HG03280 (cell line): ENCODE data around the gene RNF212.
"Not testable (repeated sequence)": the region's sequence is repeated elsewhere in the genome, so short reads cannot be mapped to it uniquely, and the experiment has no call there.

Source experiments
- ATAC-seq: cut with Tn5 transposase; IDR thresholded peaks from one replicate; pipeline ENCODE4 v1.9.1; 2021; ENCODE audit warnings: mild to moderate bottlenecking, moderate library complexity; ENCODE audit not compliant: unreplicated experiment

RNF212 gene

DNA sequence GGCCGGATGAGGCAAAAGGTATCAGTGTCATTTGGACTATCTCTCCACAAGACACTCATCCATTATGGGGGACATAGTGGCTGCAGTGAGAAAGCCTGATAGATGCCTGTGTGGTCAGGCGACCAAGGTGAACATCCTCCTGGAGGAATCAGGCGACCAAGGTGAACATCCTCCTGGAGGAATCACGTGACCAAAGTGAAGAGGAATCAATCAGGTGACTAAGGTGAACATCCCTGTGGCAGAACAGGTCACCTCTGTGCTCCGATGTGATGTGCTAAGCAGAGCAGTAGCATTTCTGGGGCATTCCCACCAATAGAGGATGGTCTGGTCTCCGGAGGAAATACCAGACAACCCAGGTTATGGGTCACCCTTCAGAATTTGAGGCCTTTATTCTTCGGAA lies 44.0 kb downstream of the RNF212 start:
- no peak for ATAC-seq

DNA sequence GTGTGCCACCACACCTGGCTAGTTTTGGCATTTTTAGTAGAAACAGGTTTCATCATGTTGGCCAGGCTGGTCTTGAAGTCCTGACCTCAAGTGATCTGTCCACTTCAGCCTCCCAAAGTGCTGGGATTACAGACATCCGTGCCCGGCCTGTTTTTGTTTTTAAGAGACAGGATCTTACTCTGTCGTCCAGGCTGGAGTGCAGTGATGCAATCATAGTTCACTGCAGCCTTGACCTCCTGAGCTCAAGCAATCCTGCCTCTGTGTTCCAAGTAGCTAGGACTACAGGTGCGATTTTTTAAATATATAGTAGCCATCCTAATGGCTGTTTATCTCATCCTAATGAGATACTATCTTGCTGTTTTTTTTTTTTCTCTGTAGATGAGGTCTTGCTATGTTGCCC lies 47.6 kb downstream of the RNF212 start:
- ATAC-seq, result no peak

DNA sequence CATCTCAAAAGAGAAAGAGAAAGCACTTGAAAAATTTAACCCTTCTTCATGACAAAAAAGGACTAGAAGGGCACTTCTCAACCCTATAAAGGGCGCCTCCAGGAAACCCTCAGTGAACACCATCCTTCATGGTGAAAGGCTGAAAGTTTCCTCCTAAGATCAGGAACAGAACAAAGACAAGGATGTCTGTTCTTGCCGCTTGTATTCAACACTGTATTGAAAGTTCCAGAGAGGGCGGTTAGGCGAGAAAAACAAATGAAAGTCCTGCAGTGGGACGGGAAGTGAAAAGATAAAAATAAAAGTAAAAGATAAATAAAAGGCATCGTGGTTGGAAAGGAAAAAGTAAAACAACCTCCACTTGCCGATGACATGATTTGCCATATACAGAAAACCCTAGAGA lies 50.9 kb downstream of the RNF212 start:
- no peak for ATAC-seq

DNA sequence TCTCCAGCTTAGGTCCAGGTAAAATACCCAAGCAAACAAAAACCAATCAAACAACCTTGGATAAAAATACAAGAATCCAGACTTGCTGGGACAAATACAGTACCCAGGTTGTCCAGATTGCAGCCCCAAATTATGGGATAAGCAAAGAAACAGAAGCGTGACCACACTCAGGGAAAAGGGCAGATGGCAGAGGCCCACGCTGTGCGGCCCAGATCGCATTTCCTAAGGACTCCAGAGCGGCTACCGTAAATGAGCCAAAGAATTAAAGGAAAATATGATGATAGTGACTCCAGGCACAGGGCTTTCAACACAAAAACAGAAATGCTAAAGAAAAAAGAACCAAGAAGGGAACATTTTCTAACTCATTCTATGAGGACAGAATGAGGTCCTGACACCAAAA lies 51.6 kb downstream of the RNF212 start:
- ATAC-seq, result no peak

DNA sequence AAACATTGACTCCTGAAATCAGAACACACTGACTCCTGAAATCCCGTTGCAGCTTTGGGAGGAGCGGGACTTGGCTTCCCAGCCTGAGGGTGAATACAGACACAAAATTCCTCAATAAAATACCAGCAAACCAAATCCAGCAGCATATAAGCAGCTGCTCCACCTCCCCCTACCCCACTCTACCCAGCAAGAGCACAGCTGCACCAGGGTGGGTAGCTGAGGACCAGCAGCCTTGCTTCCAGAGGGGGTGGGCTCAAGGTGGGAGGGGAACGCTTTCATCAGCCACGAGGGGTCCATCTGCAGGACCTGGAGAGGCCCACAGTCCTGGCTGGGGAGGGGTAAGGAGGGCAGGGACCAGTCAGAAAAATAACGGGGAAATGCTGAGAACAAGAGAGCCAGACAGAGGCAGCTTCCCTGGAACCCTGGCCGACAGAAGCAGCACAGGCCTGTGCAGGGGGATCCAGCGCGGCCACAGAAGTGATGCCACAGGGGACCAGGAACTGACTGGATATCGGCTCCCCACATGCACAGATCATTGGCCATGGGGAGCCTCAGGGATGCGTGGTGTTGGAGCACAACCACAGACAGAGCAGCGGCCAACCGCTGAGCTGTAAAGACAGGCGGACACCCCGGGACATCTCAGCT lies 52.2 kb downstream of the RNF212 start:
- ATAC-seq, result no peak

DNA sequence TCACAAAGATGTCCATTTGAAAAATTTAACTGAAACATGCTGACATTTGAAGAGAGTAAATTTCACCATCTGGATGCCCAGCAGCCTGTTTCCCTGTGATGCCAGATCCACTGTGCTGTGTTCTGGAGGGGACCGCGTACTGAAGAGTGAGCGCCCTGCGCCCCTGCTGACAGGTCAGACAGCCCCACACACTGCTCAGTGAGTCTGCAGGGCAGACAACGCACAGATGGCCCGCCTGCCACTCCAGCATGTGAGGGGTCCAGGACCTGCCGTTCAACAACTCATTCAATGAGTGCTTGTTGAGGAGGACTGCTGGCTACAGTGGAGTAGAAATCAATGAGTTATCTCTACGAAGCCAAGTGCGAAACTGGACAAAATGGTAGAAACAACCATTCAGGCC lies 52.7 kb downstream of the RNF212 start:
- no peak for ATAC-seq

DNA sequence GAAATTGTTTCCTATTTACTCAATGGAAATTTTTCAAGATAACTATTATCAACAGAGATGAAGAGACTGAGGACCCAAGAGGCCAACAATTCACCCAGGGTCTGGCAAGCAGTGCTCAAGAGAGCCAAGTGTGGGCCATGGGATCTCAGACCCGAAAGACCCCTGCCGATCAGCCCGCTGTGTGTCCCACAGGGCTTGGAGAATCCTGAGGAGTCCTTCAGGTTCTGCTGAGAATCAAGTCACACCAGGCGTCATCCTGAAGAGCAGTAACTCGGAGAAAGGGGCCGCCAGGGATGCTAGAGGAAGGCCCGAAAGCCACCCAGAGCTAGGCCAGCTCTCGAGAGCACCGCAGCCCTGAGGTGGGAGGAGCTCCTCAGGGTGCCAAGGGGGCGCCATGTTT lies 53.2 kb downstream of the RNF212 start:
- ATAC-seq, result no peak

DNA sequence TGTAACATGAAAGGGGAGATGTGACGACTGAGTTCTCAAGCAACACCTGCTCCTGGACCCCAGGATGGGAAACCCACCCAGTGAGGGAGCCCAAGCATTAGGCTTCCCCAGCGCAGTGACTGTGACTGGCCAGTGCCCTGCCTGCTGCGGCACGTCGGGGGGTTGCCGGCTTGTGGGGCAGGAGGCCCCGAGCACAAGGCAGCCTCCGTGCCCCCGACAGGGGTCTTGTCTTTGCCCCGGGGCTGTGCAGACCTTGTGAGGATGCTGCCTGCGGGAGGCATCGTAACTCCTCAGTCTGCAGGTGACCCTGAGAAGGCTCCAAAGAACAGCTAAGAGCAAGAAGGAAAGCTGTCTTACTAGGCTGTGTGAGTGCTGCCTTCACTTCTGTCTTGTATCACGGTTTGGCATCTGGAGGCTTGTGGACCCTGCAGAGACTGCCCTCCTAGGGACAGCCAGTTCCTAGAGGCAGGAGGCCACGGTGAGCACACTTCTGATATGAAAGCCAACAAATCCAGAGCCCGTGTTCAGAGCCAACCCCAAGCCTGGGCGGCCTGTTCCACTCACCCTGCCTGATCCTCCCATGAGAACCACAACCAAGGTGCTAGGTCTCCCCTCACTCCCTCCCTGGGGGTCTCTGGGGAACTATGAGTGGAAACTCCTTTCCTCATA lies 54.2 kb downstream of the RNF212 start:
- ATAC-seq, result no peak

DNA sequence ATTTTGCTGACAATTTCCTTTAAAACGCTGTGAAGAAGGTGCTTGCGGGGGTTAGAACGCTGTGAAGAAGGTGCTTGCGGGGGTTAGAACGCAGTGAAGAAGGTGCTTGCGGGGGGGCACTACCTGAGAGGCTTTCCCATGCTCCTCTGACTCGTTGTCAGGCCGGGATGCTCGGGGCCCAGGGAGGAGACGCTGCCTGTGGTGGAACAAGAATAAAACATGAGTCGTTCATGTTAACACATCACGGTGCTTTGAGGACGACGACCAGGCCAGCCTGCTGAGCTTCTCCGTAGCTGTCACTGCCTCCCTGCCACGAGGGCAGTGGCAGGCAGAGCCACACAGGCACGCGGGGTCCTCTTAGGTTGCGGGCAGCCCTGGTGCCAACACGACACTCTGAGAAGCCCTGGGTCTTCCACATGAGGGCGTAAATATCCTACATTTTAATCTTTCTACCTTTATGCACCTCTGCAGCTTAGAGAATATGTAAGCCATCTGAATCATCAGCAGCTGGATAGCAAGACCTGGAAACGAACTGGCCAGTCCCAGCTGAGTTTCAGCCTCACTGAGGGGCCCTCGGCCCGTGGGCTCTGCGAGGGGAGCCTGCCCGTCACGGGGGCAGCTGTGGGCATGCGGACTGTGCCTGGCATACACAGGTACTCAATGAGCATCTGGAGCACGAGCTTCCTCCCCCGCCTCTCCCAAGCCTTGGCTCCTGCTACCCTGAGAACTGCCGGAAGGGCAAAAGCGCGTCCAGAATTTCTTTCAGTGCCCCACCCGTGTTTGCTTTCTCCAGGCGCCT lies 55.0 kb downstream of the RNF212 start:
- ATAC-seq, result no peak

DNA sequence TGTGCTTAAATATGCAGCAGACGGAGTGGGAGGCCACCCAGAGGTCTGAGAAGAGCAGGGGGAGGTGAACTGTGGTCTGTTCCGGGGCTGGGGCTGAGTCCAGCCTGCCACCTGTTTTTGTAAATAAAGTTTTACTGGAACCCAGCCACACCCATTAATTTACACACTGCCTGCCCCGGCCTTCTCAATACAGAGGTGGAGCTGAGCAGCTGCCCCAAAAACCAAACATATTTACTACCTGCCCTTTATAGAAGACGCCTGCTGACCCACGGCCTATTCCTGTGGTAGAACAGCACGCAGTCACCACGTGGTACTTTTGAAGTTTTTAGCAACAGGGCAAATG lies 56.0 kb downstream of the RNF212 start:
- no peak for ATAC-seq

DNA sequence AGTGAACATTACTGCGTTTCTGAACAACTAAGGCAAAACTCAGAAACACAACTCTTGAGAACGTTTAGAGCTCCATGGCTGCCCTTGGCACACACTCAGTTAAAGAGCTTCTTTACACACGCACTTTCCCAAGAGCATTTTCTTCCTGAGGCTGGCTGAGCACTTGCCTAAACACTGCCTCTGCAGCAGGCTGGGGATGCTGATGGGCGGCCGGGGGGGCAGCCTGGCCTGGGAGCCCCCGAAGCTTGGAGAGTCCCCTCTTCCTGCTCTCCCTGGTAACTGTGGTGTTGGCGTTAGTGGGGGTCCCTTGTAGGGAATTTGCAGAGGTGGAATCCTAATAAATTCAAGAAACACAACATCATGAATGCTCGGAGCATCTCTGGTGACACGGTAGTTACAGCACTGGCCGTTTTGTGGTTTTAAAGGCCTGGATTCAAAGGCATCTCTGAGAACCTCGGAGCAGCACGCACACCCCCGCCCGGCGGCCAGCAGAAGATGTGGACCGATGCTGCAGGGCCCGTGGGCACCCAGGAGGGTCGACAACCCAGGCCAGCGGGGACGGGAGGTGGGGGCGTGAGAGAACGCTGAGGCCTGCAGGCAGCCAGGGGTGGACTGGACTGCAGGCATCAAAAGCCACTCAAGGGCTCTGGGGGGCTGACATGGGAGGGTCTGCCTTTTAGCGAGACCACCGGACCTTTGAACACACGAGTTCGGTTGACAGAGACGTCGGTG lies 56.5 kb downstream of the RNF212 start:
- ATAC-seq, result no peak

DNA sequence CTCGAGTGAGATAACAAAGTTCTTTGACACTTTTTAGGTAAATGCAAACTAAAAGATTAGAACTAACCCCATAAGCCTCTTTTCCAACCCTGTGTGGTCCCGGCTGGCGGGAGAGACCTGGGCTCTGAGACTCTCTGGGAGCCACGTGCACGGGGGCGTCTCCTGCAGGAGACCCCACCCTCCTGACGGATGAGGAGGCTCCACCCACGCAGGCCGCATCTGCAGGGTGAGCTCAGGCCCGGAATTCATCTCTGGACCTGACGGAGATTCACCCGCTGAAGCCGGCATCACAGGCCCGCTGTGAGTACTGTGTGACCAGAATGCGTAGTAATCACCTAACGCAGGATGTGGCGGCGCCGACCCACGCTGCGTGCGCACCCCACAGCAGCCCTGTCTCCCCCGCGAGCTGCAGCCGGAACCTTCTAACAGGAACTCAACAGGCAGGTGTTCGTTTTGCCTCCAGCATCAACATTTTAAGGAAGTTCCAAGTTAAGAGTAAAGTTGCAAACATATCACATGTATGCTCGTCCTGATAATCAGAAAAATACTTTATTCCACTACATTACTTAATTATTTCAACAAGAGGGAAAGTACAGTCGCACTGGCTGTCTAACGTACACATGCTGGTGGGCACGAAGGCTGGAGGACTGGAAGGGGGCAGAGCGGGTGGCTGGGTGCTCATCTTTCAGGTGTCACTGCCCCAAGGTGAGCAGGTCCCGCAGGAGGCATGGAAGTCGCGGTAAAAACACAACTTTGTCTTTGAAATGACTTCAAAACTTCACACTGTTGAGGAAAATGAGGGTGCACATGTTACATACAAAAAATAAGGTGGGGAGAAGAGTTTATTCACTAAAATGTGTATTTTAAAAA lies 57.4 kb downstream of the RNF212 start:
- ATAC-seq, result peak; percentile 66

DNA sequence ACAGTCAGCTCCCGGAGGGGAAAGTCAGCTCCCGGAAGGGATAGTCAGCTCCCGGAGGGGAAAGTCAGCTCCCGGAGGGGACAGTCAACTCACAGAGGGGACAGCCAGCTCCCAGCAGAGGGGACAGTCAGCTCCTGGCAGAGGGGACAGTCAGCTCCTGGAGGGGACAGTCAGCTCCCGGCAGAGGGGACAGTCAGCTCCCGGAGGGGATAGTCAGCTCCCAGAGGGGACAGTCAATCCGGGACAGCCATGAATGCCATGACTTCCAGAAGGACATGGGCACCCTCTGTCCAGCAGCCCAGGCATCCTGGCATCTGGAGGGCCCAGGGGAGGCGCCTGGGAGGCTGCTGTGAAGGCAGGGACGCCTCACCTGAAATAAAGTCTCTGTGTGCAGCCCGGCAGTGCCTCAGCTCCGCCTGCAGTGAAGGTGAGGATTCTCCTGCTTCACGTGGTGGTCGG lies 58.1 kb downstream of the RNF212 start:
- not testable (repeated sequence) for ATAC-seq

DNA sequence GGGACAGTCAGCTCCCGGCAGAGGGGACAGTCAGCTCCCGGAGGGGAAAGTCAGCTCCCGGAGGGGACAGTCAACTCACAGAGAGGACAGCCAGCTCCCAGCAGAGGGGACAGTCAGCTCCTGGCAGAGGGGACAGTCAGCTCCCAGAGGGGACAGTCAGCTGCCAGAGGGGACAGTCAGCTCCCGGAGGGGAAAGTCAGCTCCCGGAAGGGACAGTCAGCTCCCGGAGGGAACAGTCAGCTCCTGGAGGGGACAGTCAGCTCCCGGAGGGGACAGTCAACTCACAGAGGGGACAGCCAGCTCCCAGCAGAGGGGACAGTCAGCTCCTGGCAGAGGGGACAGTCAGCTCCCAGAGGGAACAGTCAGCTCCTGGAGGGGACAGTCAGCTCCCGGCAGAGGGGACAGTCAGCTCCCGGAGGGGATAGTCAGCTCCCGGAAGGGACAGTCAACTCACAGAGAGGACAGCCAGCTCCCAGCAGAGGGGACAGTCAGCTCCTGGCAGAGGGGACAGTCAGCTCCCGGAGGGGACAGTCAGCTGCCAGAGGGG lies 58.6 kb downstream of the RNF212 start:
- ATAC-seq, result not testable (repeated sequence)

DNA sequence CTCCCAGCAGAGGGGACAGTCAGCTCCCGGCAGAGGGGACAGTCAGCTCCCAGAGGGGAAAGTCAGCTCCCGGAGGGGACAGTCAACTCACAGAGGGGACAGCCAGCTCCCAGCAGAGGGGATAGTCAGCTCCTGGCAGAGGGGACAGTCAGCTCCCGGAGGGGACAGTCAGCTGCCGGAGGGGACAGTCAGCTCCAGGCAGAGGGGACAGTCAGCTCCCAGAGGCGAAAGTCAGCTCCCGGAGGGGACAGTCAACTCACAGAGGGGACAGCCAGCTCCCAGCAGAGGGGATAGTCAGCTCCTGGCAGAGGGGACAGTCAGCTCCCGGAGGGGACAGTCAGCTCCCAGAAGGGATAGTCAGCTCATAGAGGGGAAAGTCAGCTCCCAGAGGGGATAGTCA lies 59.5 kb downstream of the RNF212 start:
- ATAC-seq, result not testable (repeated sequence)

DNA sequence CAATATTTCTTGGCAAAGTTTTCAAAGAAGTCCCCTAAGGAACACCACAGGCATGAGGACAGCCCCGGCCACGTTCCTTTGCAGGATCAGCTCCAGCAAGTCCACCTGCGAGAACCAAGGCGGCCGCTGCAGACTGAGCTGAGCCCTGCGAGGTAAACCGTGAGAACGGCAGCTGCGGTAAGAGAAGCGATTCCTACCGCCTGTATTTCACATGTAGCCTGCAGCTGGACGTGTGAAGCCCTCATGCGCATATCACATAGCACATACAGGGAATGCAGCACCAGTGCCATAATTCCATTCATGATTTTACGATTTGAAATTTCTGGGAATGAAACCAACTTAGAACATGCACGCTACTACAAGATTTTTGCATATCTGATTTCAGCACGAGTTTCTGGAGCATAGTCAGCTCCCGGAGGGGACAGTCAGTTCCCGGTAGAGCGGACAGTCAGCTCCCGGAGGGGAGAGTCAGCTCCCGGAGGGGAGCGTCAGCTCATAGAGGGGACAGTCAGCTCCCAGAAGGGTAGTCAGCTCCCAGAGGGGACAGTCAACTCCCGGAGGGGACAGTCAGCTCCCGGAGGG lies 60.2 kb downstream of the RNF212 start:
- ATAC-seq, result no peak

DNA sequence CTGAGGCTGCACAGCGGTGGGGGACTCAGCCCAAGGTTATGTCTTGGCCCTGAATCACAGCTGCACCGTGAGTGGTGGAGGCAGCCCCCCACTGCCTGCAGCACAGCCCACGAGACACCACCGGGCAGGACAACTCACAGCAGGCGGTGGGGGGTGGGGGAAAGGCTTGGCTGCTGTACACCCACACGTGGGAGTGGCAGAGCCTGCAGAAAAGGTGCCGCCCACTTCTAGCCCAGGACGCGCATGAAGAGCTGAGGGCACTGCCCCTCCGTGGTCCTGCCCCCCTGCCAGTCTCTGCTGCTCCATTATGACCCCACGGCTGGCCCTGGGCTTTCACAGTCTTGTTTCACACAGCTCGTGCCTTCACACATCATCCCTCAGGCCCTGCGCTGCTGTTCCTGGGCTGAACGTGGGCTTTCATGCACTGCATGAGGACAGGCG lies 61.1 kb downstream of the RNF212 start:
- ATAC-seq, result no peak

DNA sequence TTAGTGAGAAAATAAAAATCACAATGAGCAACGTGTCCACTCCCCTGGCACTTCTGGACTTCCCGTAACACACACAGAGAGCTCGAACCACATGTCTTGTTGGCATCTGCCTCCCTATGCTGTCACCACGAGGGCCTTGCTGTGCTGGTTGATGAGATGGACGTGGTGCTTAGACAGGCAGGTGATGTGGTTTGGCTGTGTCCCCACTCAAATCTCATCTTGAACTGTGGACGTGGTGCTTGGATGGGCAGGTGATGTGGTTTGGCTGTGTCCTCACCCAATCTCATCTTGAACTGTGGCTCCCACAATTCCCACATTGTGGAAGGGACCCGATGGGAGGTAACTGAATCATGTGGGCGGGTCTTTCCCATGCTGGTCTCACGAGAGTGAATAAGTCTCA lies 61.9 kb downstream of the RNF212 start:
- ATAC-seq, result no peak

DNA sequence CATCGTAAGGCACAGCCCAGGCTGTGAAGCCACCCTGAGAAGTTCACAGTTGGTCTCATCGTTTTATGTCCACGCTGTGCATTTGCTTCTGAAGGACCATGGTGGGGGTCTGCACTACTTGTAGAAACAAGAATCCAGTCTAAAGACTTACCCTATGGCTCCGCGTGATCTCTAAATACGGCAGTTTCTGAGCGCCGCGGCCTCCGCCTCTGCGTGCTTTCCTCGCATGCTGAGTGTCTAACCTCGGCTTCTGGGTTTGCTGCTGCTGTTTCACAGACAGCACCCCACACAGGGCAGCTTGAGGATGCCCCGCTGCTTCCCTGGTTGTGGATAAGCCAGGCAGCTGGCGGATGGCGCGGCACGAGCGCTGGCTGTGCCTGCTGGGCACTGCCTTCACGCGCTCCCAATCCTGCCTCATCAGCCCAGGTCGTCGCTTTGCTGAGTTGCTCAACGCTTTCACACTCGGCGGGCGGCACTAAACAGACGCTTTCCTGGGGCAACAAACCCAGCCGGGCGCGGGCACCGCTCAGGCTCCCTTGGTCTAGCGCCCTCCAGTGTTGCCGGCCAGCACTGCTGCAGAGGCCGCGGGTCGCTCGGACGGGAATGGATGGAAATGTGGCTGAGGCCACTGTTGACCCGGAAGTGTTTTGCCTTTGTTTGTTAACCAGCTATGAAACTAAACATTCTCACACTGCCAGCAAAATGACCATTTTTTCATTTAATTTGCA lies 62.7 kb downstream of the RNF212 start:
- no peak for ATAC-seq
